NCI-H774 (cell line): ENCODE data around the gene GADD45A.

Experiments
- DNase-seq: peaks from one replicate; lab custom pipeline; 2025; lab: John Stamatoyannopoulos, UW

Gene GADD45A

GRCh38 chr1:67689267-67690017 is 4.4 kb downstream of the GADD45A start:
- no peak for DNase-seq

GRCh38 chr1:67690018-67690363 is 5.0 kb downstream of the GADD45A start:
- no peak for DNase-seq

GRCh38 chr1:67690411-67690810 is 5.4 kb downstream of the GADD45A start:
- DNase-seq: no peak

GRCh38 chr1:67691712-67692111 is 6.7 kb downstream of the GADD45A start:
- DNase-seq: no peak

DNA sequence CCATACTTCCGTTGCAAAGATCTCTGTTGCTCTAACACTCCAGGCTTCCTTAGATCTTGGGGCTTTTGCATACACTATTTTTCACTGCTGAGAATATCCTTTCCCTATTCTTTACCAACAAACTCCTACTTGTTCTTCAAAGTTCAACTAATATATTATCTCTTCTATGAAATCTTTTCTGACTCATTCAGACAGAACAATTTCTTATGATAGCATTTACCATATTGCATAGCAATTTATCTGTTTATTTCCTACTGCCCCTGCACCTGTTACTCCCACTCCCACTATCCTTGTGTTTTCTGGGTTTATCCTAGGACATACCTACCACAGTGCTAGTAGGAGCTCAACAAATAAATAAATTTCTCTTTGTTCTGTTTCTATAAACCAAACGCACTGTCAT is 11.0 kb downstream of the GADD45A start:
- DNase-seq: no peak

DNA sequence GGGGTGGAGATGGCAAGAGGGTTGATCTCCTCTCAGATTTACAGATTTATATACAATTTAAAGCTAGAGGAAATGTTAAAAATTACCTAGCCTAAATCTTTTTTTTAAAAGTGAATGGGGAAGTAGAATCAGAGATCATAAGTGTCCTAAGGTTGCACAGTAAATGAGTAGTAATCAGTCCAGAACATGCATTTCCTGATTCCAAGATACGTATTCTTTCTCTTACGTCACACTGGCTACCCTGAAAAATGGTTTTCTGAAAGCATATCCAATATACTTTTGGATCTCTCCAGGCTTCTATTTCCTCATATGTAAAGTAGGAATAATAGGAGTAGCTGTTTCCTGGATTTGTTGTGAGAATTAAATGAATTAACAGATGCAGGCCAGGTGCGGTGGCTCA is 11.7 kb downstream of the GADD45A start:
- DNase-seq: no peak

- DNase-seq: no peak
Observed at GRCh38 chr1:67700220-67700619, 15.2 kb downstream of the GADD45A start.

DNA sequence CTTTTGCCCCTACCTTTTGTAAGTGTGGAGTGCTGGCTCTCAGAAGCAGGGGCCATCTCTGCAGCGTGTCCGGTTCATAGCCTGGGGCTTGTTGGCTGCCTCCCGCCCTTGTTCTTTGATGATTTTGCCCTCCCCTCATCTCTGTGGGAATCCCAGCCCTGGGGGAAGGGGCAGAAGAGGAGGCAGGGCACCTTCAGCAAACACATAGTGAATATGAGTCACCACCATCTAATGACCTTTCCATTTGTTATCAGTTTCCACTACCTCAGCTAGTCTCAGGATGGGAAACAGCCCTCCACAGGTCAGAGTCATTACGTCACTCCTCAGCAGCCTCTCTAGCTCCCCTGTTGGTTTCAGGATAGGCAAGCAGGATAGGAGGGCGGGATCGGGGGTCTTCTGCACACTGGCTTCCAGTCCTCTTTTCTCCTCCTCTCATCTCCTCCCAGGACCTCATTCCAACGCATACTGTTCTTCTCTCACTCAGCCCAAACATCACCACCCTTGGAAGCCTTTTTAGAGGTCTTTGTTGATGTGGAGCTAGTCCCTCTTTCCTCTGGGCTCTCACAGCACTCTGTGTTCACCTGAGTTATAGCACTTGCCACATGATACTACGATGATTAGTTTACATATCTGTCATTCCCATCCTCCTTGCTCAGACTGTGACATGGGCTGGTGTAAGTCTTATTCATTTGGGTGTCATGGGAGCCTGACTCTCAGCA is 15.8 kb downstream of the GADD45A start:
- no peak for DNase-seq

- DNase-seq: no peak
Observed at GRCh38 chr1:67701876-67702275, 16.9 kb downstream of the GADD45A start.

- DNase-seq: no peak
Observed at GRCh38 chr1:67704351-67704750, 19.4 kb downstream of the GADD45A start.

- no peak for DNase-seq
Observed at GRCh38 chr1:67705735-67706453, 20.9 kb downstream of the GADD45A start.

GRCh38 chr1:67708606-67709005 is 23.6 kb downstream of the GADD45A start:
- DNase-seq: no peak

DNA sequence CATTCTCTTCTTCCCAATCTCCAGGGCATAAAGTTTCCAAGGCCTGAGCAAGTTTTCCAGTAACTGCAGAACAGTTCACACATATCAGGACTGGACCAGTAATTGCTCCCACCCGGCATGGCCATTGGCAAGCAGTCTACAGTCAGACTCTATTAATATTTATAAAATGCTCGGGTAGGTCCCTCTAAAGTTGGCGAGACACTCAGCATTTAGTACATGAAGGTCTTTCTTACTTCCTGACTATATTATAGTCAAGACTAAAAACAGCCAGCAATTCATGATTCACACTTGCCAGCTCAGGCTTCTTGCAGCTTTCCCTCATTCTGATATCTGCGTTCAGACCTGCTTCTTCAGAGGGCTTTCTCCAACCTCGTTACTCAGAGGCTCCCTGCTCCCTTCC is 25.4 kb downstream of the GADD45A start:
- no peak for DNase-seq

- no peak for DNase-seq
Observed at GRCh38 chr1:67711158-67711854, 26.3 kb downstream of the GADD45A start.

DNA sequence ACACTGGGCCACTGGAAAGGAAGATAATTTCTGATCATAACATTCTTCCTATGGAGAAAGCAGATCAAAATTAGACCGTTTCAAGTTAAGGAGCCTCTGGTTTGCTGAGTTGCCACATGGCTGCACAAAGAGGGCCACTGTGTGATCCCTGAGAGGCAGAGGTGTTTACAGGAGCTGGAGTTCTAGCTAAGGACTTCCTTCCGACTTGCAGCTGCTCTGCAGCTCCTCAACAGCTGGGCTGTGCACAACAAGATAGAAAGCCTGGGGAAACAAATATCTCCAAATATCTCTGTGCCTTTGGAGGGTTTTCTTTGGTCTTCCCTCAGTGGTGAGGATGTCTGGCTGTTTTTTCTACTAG is 26.8 kb downstream of the GADD45A start:
- DNase-seq: no peak

DNA sequence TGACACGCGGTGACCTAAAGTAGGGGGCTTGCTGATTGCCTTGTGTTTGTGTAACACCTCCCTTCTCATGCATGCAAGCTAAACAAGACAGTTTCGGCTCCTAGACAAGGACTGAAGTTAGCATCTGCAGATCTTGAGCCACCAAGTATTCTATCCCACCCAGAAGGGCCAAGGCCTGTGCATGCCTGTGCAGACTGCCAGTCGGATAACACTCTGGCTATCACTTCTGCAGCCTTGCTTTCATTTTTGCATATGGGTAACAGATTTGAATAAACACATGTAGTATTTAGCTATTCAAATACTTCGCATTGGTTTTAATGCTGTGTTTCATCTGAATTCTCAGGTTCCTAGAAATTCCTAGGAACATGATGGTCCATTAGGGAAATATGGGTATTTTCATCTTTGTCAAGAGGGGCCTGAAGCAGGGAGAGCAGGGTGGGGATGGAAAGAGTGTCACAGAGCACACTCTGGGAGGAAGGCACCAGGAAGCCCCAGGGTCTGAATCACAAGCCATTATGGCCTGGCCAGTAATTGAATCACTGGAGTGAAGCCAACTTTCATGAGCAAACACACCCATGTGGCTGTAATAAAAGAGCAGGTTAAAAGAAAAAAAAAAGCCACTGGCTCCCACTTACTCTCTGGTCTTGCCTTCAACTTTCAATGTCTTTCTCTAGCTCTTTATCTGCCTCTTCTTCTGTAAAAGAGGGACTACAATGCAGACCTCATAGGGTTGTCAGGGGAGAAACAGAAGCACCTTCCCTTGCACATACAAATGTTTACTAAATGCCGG is 28.3 kb downstream of the GADD45A start:
- peak; percentile 84 for DNase-seq

GRCh38 chr1:67715819-67716218 is 30.8 kb downstream of the GADD45A start:
- no peak for DNase-seq

DNA sequence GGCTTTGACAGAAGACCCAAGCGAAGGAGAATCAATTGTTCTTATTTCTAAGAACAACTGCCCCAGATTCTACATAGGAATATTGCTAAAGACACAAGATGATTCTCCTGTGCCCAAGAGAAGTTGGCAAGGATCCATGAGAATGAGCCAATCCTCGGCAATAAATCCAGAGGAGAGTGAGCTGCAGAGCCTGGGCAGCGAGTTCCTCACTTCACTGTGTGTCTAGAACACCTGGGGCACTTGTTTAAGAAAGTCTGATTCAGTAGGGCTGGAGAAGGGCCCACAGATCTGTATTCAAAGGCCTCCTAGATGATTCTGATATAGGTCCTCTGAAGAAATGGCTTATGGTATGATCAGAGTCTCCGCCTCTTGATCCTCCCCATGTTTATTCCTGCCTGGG is 31.8 kb downstream of the GADD45A start:
- DNase-seq: no peak

GRCh38 chr1:67717876-67718275 is 32.9 kb downstream of the GADD45A start:
- DNase-seq: no peak

GRCh38 chr1:67719329-67720196 is 34.6 kb downstream of the GADD45A start:
- DNase-seq: peak; percentile 22

DNA sequence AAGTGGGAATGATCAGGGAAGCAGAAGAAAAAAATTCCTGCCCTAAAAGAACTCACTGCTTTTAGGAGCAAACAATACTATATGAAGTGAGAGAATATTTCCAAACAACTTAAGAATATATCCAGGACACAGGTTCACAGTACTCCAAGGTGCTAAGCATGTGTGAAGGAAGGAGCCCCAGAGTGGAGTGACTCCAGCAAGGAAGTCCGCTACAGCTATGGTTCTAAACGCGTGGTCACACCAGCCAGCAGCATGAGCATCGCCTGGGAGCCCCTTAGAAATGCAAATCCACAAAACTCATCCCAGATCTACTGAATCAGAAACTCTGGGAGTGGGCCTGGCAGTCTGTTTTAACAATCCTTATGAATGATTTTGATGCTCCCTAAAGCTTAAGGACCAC is 36.1 kb downstream of the GADD45A start:
- no peak for DNase-seq
